Neural progenitor cell (in vitro differentiated cells): Measurements from ENCODE around the gene NPHP4.

Experiments
- CTCF ChIP-seq: fragments of 200-600 bp; sonication (generic); IDR thresholded peaks from 2 replicates; pipeline ENCODE4 v1.5.1; 2017; ENCODE audit warnings: antibody characterized with exemption, mild to moderate bottlenecking
- EZH2 ChIP-seq: fragments of 200-600 bp; sonication (generic); IDR thresholded peaks from 2 replicates; pipeline ENCODE4 v1.6.1; 2017; ENCODE audit warnings: antibody characterized with exemption, mild to moderate bottlenecking, moderate library complexity
- EZH2phosphoT487 ChIP-seq: fragments of 200-600 bp; sonication (generic); IDR thresholded peaks from 2 replicates; pipeline ENCODE4 v1.6.1; 2017; ENCODE audit warnings: antibody characterized with exemption

DNA sequence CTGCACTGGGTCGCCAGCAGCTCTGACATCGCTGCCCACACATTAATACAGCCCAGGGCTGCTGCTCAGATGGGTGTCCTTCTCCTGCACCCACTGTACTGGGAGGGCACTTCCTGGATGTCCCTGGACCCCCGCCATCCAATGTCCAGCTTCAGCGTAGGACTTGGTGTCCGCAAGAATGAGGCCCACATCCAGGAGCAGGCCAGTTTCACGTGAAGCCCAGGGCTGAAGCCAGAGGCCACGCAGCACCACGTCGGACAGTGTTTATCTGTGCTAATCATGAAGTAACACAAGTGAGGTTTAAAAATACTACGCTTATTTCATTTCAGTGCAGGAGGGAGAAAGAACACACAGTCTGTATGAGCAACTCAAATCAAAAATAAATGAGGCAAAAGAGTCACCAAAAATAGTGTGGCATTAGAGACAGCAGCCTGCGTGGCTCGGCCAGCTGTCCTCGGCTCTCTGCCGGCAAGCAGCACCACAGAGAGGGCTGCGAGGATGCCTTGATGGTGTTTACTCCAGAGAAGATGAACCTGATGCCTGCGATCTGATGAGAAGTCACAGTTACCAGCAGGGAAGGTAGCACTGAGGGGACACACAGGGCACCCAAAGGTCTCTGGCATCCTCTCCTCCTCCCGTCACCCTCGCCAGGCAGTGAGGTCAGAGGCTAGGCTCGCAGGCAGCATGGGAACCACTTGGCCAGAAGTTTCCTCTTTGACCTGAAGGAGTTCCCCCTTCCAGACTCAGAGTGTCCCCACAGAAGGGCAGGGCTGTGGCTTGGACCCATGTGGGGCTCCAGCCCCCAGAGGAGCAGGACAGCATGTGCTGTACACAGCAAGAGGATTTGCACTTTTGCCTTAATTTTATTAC, 22.1 kb upstream of the NPHP4 start:
- TF ChIP-seq CTCF (no peak), EZH2 (no peak), EZH2phosphoT487 (no peak)
